Uterus (tissue), 2 donors: ENCODE measurements around the gene PRKN.

Experiments
- CTCF ChIP-seq, 4 experiments: fragments of 200-600 bp in 2 of 4; fragments of 450-650 bp in 2 of 4; sonication (generic) in 2 of 4; IDR thresholded peaks; one replicate each; pipeline ENCODE4 v1.5.1; 2016 to 2019; ENCODE audit warnings: antibody characterized with exemption in 4 of 4, mild to moderate bottlenecking in 2 of 4, moderate library complexity in 1 of 4
- POLR2A ChIP-seq, 2 donors: fragments of 450-650 bp; IDR thresholded peaks; one replicate each; pipeline ENCODE4 v1.6.1; 2016; ENCODE audit warnings: antibody characterized with exemption in 2 of 2, mild to moderate bottlenecking in 1 of 2, moderate library complexity in 1 of 2

GRCh38 chr6:161949531-161949930, 778.0 kb downstream of the PRKN start:
- TF ChIP-seq CTCF (IDR thresholded peaks at IDR 0.05): no peak
- no peak for TF ChIP-seq POLR2A (IDR thresholded peaks at IDR 0.05)
